Natural killer cell (primary cell): Measurements from ENCODE around the gene WFS1. TPM values are rescaled to one million over a fixed set of nuclear protein-coding genes. Genes with fewer than 3 reads are reported as not detected.

Experiments
- ATAC-seq, 3 donors: fragments of 150-1000 bp in 2 of 3; fragments of 200-7000 bp in 1 of 3; cut with Tn5 transposase; 1 replicate in 1 of 3; 2 replicates in 2 of 3; pipeline ENCODE4 v1.10.0; 2021; ENCODE audit warnings: mild to moderate bottlenecking in 2 of 3, moderate library complexity in 2 of 3
- DNase-seq, 2 donors: peaks; one replicate each; pipeline versions ENCODE4 v3.0.0 to v3.0.0-alpha.2; 2013 to 2021; ENCODE audit warnings: mixed read lengths in 1 of 2
- H3K27ac ChIP-seq: one replicate; pipeline ENCODE4 v1.5.1; 2013; ENCODE audit warnings: mild to moderate bottlenecking, low read length
- H3K27me3 ChIP-seq: one replicate; pipeline ENCODE4 v1.6.1; 2013; ENCODE audit warnings: low read length; ENCODE audit not compliant: control insufficient read depth, insufficient read depth
- H3K36me3 ChIP-seq: one replicate; pipeline ENCODE4 v1.6.1; 2013; ENCODE audit warnings: low read length; ENCODE audit not compliant: control insufficient read depth, insufficient read depth
- H3K4me1 ChIP-seq: one replicate; pipeline ENCODE4 v1.6.1; 2013; ENCODE audit warnings: low read length; ENCODE audit not compliant: control insufficient read depth, insufficient read depth
- H3K4me3 ChIP-seq: one replicate; pipeline ENCODE4 v1.5.1; 2013; ENCODE audit warnings: low read length
- H3K9me3 ChIP-seq: one replicate; pipeline ENCODE4 v1.6.1; 2013; ENCODE audit warnings: low read length; ENCODE audit not compliant: control insufficient read depth, insufficient read depth
- H3K27ac Mint-ChIP-seq, 2 donors: one replicate each; pipeline ENCODE4 v1.8.0; 2022; ENCODE audit warnings: mild to moderate bottlenecking in 2 of 2, mixed read lengths in 2 of 2, moderate library complexity in 1 of 2
- H3K27me3 Mint-ChIP-seq, 2 donors: one replicate each; pipeline ENCODE4 v1.8.0; 2022; ENCODE audit warnings: low read depth in 2 of 2, mixed read lengths in 2 of 2
- H3K36me3 Mint-ChIP-seq: one replicate; pipeline ENCODE4 v1.8.0; 2022; ENCODE audit warnings: mixed read lengths
- H3K4me1 Mint-ChIP-seq, 2 donors: one replicate each; pipeline ENCODE4 v1.8.0; 2022; ENCODE audit warnings: mixed read lengths in 2 of 2
- H3K4me3 Mint-ChIP-seq: one replicate; pipeline ENCODE4 v1.8.0; 2022; ENCODE audit warnings: mild to moderate bottlenecking, moderate library complexity, mixed read lengths
- H3K9me3 Mint-ChIP-seq, 2 donors: one replicate each; pipeline ENCODE4 v1.8.0; 2022; ENCODE audit warnings: mixed read lengths in 2 of 2
- CTCF ChIP-seq: fragments of 200-600 bp; IDR thresholded peaks from one replicate; pipeline ENCODE4 v1.8.0; 2022; ENCODE audit warnings: antibody characterized with exemption
- whole genome bisulfite sequencing: methylation state at CpG from one replicate; pipeline ENCODE4 v1.1.7; 2013; ENCODE audit warnings: missing lambda C conversion rate; ENCODE audit not compliant: insufficient coverage; 5-methylcytosine and 5-hydroxymethylcytosine counted together
- intact Hi-C: fragments of 100-400 bp; cut with micrococcal nuclease; formaldehyde crosslinking; loops from one replicate; pipeline ENCODE4 v1.14.2; 2022
- total RNA-seq, 4 donors: library from RNA; stranded (reverse); fragments of 120-200 nt in 1 of 4; gene quantifications; one replicate each; pipeline versions ENCODE4 v1.2.3 to v1.2.4, GENCODE V29; 2013 to 2022

The WFS1 gene
- total RNA-seq, 3 donors from 2014 or later (not counting 1 experiment from before 2014, with no cell fraction given): 3.0 to 5.6 (median 3.5) TPM

- WGBS: 81% methylated on average over 19 of the region's 19 CpGs
- Mint-ChIP-seq H3K27me3 (peaks cover 7 to 13% of the 10 kb centered on the region in 2 donors), H3K4me1 (peaks cover 2 to 15% of the 10 kb centered on the region in 2 donors), H3K9me3 (no peaks in the 10 kb centered on the region), H3K4me3 (no peak overlapping the region), H3K27ac (no peak overlapping the region), H3K36me3 (no peaks in the 10 kb centered on the region)
- H3K4me1 ChIP-seq: no peaks in the 10 kb centered on the region
- H3K9me3 ChIP-seq: no peaks in the 10 kb centered on the region
- H3K27me3 ChIP-seq: no peaks in the 10 kb centered on the region
- TF ChIP-seq CTCF: no peak
- no peak overlapping the region for H3K4me3 ChIP-seq
- no peaks in the 10 kb centered on the region for H3K36me3 ChIP-seq
- ATAC-seq (no peak), DNase-seq (no peak)
- no peak overlapping the region for H3K27ac ChIP-seq
- intact Hi-C loops: no loop called here
Observed at GRCh38 chr4:6349896-6350603, 80.4 kb downstream of the WFS1 start.

DNA sequence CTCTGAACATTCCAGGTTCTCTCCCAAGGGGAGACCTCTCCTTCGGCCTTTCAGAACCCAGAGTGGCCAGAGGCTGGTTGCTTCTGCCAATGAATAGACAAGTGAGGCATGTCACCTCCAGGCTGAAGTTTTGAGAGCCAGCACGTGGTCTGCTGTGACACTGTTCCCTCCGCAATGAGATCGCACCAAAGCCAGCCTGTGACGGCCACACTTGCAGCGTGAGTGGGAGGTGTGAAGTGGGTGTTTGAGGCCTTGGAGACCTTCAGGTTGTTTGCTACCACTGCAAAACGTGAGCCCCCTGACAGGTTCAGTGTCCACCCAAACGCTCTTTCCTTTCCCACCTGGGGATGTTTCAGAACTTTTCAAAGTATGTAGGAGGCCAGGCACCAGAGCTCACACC, 81.0 kb downstream of the WFS1 start:
- intact Hi-C loops: no loop called here
- peaks cover 7 to 13% of the 10 kb centered on the region in 2 donors for H3K27me3 Mint-ChIP-seq
- no peak for DNase-seq
- Histone ChIP-seq H3K9me3 (no peaks in the 10 kb centered on the region), H3K27ac (no peak overlapping the region), H3K36me3 (no peaks in the 10 kb centered on the region), H3K4me3 (no peak overlapping the region), H3K27me3 (no peaks in the 10 kb centered on the region), H3K4me1 (no peaks in the 10 kb centered on the region)
- H3K4me1 Mint-ChIP-seq: peaks cover 5 to 17% of the 10 kb centered on the region in 2 donors
- peak in 1 of 3 donors; percentile 36 for ATAC-seq
- H3K27ac Mint-ChIP-seq: no peak overlapping the region
- no peaks in the 10 kb centered on the region for H3K36me3 Mint-ChIP-seq
- TF ChIP-seq CTCF: no peak
- no peak overlapping the region for H3K4me3 Mint-ChIP-seq
- H3K9me3 Mint-ChIP-seq: no peaks in the 10 kb centered on the region
- WGBS: 61% methylated on average over 8 of the region's 8 CpGs

DNA sequence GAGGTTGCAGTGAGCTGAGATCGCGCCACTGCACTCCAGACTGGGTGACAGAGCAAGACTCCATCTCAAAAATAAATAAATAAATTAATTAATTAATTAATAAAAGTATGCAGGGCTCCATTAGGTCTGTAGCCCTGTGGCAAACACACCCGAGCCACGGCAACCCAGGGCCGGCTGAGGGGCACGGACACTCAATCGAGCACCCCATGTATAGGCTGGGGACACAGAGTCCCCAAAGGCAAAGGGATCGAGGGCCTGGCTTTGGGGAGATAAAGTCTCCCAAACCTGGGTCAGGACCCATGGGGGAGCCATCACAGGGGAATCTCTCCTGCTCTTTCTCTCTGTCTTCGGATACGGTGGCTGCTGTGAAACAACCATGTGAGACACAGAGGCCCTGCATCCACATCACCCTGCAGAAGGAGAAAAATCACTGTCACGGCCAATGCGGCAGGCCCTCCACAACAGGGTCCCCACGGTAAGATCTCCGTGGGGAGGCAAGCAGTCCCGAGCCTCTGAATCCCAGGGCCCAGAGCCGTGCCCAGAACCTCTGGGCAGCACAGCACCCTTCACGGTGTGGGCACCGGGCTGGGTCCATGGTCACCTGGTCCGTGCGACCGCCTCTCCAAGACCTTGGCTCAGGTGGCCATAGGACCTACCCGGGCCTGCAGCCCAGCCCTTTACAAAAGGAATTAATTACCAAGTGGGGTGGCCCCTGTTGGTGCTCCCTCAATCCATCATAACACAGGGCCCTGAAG, 81.8 kb downstream of the WFS1 start:
- ATAC-seq: no peak
- DNase-seq: no peak
- intact Hi-C loops: no loop called here
- Histone ChIP-seq H3K4me3 (no peak overlapping the region), H3K27ac (no peak overlapping the region), H3K36me3 (no peaks in the 10 kb centered on the region), H3K4me1 (no peaks in the 10 kb centered on the region), H3K9me3 (no peaks in the 10 kb centered on the region), H3K27me3 (no peaks in the 10 kb centered on the region)
- H3K4me3 Mint-ChIP-seq: no peak overlapping the region
- H3K27me3 Mint-ChIP-seq: peaks cover 7 to 9% of the 10 kb centered on the region in 2 donors
- peaks cover 5 to 17% of the 10 kb centered on the region in 2 donors for H3K4me1 Mint-ChIP-seq
- 91% methylated on average over 20 of the region's 22 CpGs for WGBS
- no peak overlapping the region for H3K27ac Mint-ChIP-seq
- TF ChIP-seq CTCF: no peak
- no peaks in the 10 kb centered on the region for H3K36me3 Mint-ChIP-seq
- no peaks in the 10 kb centered on the region for H3K9me3 Mint-ChIP-seq
